Measurements from ENCODE around the gene GNMT. TPM values are rescaled to one million over a fixed set of nuclear protein-coding genes. Genes with fewer than 3 reads are reported as not detected.

The GNMT gene
- total and polyA plus RNA-seq, 9 donors = 0.35 to 2.7 (median 1.1) TPM

DNA sequence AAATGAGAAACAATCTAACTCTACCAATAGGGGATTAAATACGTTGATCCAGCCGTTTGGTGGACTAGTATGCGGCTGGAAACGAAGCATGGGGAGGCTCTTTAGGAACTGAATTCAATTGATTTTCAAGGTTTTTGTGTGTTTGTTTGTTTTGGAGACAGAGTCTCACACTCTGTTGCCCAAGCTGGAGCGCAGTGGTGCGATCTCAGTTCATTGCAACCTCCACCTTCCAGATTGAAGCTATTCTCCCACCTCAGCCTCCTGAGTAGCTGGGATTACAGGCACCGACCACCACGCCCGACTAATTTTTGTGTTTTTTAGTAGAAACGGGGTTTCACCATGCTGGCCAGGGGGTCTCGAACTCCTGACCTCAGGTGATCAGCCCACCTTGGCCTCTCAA lies 24.2 kb upstream of the GNMT start:
- intact Hi-C loops (cut with DNase I) = no loop called here
- H3K27ac ChIP-seq = no peak overlapping the region
- TF ChIP-seq, protein P1, sequence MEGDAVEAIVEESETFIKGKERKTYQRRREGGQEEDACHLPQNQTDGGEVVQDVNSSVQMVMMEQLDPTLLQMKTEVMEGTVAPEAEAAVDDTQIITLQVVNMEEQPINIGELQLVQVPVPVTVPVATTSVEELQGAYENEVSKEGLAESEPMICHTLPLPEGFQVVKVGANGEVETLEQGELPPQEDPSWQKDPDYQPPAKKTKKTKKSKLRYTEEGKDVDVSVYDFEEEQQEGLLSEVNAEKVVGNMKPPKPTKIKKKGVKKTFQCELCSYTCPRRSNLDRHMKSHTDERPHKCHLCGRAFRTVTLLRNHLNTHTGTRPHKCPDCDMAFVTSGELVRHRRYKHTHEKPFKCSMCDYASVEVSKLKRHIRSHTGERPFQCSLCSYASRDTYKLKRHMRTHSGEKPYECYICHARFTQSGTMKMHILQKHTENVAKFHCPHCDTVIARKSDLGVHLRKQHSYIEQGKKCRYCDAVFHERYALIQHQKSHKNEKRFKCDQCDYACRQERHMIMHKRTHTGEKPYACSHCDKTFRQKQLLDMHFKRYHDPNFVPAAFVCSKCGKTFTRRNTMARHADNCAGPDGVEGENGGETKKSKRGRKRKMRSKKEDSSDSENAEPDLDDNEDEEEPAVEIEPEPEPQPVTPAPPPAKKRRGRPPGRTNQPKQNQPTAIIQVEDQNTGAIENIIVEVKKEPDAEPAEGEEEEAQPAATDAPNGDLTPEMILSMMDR (IDR thresholded peaks at IDR 0.05) = no peak
- TF ChIP-seq POLR2A (IDR thresholded peaks at IDR 0.05) (no peak), EP300 (IDR thresholded peaks at IDR 0.05) (no peak)
- H3K36me3 ChIP-seq = no peaks in the 10 kb centered on the region
- no peaks in the 10 kb centered on the region for H3K27me3 ChIP-seq
- DNase-seq = no peak
- H3K4me1 ChIP-seq (ENCODE audit: insufficient read depth) = no peaks in the 10 kb centered on the region
- no peak overlapping the region for H3K4me3 ChIP-seq
- WGBS, 3 donors = 90 to 94% (median 91%) methylated on average over 11 of the region's 11 CpGs
- no peaks in the 10 kb centered on the region for H3K9me3 ChIP-seq

DNA sequence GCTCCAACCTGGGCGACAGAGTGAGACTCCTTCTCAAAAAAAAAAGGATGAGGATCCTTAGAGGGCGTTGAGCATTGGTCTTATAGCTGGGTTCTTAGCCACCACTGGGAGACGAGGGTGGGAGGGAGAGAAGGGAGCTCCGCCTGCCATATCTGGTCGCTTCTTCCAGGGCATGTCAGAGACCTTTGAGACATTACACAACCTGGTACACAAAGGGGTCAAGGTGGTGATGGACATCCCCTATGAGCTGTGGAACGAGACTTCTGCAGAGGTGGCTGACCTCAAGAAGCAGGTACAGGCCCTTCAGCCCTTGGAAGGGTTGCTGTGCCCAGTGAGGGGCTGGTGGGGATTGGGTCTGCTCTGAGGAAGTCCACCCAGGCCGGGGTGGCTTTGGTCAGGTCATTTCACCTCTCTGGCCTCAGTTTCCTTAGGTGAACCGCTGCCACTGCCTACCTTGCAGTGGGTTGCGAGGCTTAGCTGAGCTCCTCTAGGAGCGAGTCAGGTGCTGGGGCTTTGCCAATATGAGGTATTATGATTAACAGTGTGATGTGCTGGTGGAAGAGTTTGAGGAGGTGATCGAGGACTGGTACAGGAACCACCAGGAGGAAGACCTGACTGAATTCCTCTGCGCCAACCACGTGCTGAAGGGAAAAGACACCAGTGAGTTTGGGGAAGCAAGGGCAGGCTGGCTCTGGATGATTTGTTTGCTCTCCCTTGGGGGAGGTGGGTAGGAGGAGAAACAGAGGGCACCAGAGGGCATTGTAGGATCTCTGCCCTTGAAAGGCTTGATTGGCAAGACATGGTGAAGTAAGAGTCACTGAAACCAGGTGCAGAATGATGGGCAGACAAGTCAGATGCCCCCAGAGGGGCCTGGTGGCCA lies 22.8 kb upstream of the GNMT start:
- no peaks in the 10 kb centered on the region for H3K9me3 ChIP-seq
- no peaks in the 10 kb centered on the region for H3K36me3 ChIP-seq
- TF ChIP-seq, protein P1 (IDR thresholded peaks at IDR 0.05) = no peak
- TF ChIP-seq POLR2A (IDR thresholded peaks at IDR 0.05) = no peak
- no peak for TF ChIP-seq EP300 (IDR thresholded peaks at IDR 0.05)
- 89 to 92% (median 90%) methylated on average over 13 of the region's 13 CpGs for WGBS, 3 donors
- DNase-seq = no peak
- H3K4me1 ChIP-seq (ENCODE audit: insufficient read depth) = no peaks in the 10 kb centered on the region
- intact Hi-C loops (cut with DNase I) = no loop called here
- H3K27ac ChIP-seq = no peak overlapping the region
- no peaks in the 10 kb centered on the region for H3K27me3 ChIP-seq
- H3K4me3 ChIP-seq = no peak overlapping the region

DNA sequence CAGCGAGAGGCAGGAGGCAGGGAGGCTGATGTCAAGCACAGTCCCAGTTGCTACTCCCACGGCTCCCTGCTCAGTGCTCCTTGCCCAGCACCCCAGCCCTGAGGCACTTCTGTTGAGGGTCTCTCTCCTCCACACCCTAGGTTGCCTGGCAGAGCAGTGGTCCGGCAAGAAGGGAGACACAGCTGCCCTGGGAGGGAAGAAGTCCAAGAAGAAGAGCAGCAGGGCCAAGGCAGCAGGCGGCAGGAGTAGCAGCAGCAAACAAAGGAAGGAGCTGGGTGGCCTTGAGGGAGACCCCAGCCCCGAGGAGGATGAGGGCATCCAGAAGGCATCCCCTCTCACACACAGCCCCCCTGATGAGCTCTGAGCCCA lies 22.1 kb upstream of the GNMT start:
- intact Hi-C loops (cut with DNase I) = no loop called here
- no peak for TF ChIP-seq POLR2A (IDR thresholded peaks at IDR 0.05)
- TF ChIP-seq, protein P1 (IDR thresholded peaks at IDR 0.05) = no peak
- TF ChIP-seq EP300 (IDR thresholded peaks at IDR 0.05) = no peak
- Histone ChIP-seq H3K4me1 (ENCODE audit: insufficient read depth) (no peaks in the 10 kb centered on the region), H3K27me3 (no peaks in the 10 kb centered on the region), H3K27ac (no peak overlapping the region), H3K36me3 (no peaks in the 10 kb centered on the region), H3K4me3 (no peak overlapping the region), H3K9me3 (no peaks in the 10 kb centered on the region)
- DNase-seq = no peak
- 64 to 85% (median 72%) methylated on average over 4 to 5 of the region's 5 CpGs for WGBS, 3 donors

DNA sequence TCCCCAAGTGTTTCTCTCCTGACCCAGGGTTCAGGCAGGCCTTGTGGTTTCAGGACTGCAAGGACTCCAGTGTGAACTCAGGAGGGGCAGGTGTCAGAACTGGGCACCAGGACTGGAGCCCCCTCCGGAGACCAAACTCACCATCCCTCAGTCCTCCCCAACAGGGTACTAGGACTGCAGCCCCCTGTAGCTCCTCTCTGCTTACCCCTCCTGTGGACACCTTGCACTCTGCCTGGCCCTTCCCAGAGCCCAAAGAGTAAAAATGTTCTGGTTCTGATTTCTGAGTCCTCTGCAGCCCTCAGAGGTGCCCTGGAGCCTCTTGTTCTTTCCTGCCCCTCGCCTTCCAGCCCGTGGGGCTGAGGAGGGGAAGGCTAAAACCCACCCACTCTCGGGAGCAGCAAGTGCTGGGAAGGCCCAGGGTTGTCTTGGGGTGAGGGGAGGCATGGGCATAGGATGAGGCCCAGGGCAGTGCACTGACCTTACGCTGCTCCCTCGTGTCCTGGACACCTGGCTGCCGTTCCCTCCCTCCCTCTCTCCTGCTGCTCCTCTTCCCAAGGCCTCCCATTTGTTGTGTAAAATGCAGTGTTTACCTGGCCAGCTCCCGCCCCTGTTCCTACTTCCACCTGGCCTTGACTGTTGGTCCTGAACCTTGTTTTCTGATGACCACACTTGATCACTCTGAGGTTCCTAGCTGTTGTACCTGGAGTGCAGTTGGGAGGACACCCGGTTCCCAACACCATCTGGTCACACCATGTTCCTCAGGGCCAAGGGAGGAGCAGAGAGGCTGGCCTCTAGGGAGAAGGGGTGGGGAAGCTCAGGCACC lies 21.4 kb upstream of the GNMT start:
- Histone ChIP-seq H3K27ac (no peak overlapping the region), H3K4me1 (ENCODE audit: insufficient read depth) (no peaks in the 10 kb centered on the region), H3K27me3 (no peaks in the 10 kb centered on the region), H3K9me3 (no peaks in the 10 kb centered on the region), H3K36me3 (no peaks in the 10 kb centered on the region), H3K4me3 (no peak overlapping the region)
- no peak for TF ChIP-seq EP300 (IDR thresholded peaks at IDR 0.05)
- no peak for TF ChIP-seq POLR2A (IDR thresholded peaks at IDR 0.05)
- intact Hi-C loops (cut with DNase I) = no loop called here
- 55 to 67% (median 64%) methylated on average over 9 of the region's 9 CpGs for WGBS, 3 donors
- DNase-seq = no peak
